ENCODE results near the gene DPP9. TPM values are rescaled to one million over a fixed set of nuclear protein-coding genes. Genes with fewer than 3 reads are reported as not detected.

Gene DPP9
- total RNA-seq, 2 donors from 2014 or later = 67.9 to 73.8 TPM

- no peak for TF ChIP-seq CTCF (IDR thresholded peaks at IDR 0.05)
- Histone ChIP-seq H3K4me1 (ENCODE audit: control insufficient read depth in 1 of 2, low read depth in 2 of 2) (no peaks in the 10 kb centered on the region), H3K4me3 (no peak overlapping the region), H3K9me3 (no peaks in the 10 kb centered on the region), H3K27ac (no peak overlapping the region), H3K36me3 (peaks cover 59% of the 10 kb centered on the region), H3K27me3 (replicated peaks; ENCODE audit: insufficient read depth) (no peaks in the 10 kb centered on the region)
- no peak for DNase-seq (ENCODE audit: low spot score)
- ATAC-seq (ENCODE audit: insufficient number of reproducible peaks, low FRiP score, low read depth) = no peak
Measured at GRCh38 chr19:4660181-4660791, 63.4 kb downstream of the DPP9 start.

GRCh38 chr19:4657835-4658234, 65.8 kb downstream of the DPP9 start:
- Histone ChIP-seq H3K4me3 (no peak overlapping the region), H3K27ac (no peak overlapping the region), H3K4me1 (ENCODE audit: control insufficient read depth in 1 of 2, low read depth in 2 of 2) (no peaks in the 10 kb centered on the region), H3K9me3 (no peaks in the 10 kb centered on the region), H3K36me3 (peaks cover 46% of the 10 kb centered on the region), H3K27me3 (replicated peaks; ENCODE audit: insufficient read depth) (no peaks in the 10 kb centered on the region)
- ATAC-seq (ENCODE audit: insufficient number of reproducible peaks, low FRiP score, low read depth) = no peak
- TF ChIP-seq CTCF (IDR thresholded peaks at IDR 0.05) = no peak
- DNase-seq (ENCODE audit: low spot score) = no peak

- H3K27me3 ChIP-seq (replicated peaks; ENCODE audit: insufficient read depth) = no peaks in the 10 kb centered on the region
- TF ChIP-seq CTCF (IDR thresholded peaks at IDR 0.05) = no peak
- DNase-seq (ENCODE audit: low spot score) (no peak), ATAC-seq (ENCODE audit: insufficient number of reproducible peaks, low FRiP score, low read depth) (no peak)
- H3K9me3 ChIP-seq = no peaks in the 10 kb centered on the region
- no peak overlapping the region for H3K4me3 ChIP-seq
- H3K36me3 ChIP-seq = peaks cover 45% of the 10 kb centered on the region
- H3K4me1 ChIP-seq (ENCODE audit: control insufficient read depth in 1 of 2, low read depth in 2 of 2) = no peaks in the 10 kb centered on the region
- H3K27ac ChIP-seq = no peak overlapping the region
Measured at GRCh38 chr19:4657262-4657661, 66.4 kb downstream of the DPP9 start.

GRCh38 chr19:4656102-4656501, 67.5 kb downstream of the DPP9 start:
- no peaks in the 10 kb centered on the region for H3K4me1 ChIP-seq (ENCODE audit: control insufficient read depth in 1 of 2, low read depth in 2 of 2)
- no peak for ATAC-seq (ENCODE audit: insufficient number of reproducible peaks, low FRiP score, low read depth)
- H3K27ac ChIP-seq = no peak overlapping the region

More at GRCh38 chr19:4656102-4656501, 67.5 kb downstream of the DPP9 start:
- Histone ChIP-seq H3K36me3 (peaks cover 33% of the 10 kb centered on the region), H3K9me3 (no peaks in the 10 kb centered on the region), H3K27me3 (replicated peaks; ENCODE audit: insufficient read depth) (no peaks in the 10 kb centered on the region), H3K4me3 (no peak overlapping the region)
- no peak for DNase-seq (ENCODE audit: low spot score)
- TF ChIP-seq CTCF (IDR thresholded peaks at IDR 0.05) = no peak

Measured in thoracic aorta (tissue), 2 donors.